ENCODE measurements around the gene LAMTOR1.
A peak's percentile ranks its signal among the peaks of the same experiment; 100 is the strongest.

DNA sequence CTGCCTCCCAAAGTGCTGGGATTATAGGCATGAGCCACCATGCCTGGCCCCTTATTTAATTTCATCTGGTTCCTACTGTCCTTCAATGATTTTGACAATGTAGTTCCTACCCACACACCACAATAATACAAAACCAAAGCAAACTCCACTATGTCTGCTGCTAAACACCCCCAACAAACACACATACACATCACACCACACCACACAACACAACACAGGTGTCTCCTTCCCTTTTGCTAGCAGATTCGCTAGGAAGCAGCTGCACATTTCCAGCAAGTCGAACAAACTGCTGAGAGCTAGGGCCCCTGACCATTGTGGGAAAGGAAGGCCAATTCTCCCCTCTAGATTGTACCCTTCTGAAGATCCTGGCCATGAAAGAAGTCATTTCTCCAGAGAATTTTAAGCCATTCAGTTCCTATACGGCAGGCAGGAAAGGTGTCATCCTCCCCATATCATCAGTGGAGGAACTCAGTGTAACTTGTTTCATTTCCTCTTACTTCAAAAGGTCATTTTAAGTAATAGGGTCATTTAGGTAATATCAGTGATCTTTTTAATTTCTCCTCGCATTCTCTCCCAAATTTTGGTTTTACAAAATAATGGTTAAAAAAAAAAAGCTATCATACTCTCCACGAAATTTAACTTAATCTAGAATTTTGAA is 41.2 kb downstream of the LAMTOR1 start:
- TF ChIP-seq, protein P1, sequence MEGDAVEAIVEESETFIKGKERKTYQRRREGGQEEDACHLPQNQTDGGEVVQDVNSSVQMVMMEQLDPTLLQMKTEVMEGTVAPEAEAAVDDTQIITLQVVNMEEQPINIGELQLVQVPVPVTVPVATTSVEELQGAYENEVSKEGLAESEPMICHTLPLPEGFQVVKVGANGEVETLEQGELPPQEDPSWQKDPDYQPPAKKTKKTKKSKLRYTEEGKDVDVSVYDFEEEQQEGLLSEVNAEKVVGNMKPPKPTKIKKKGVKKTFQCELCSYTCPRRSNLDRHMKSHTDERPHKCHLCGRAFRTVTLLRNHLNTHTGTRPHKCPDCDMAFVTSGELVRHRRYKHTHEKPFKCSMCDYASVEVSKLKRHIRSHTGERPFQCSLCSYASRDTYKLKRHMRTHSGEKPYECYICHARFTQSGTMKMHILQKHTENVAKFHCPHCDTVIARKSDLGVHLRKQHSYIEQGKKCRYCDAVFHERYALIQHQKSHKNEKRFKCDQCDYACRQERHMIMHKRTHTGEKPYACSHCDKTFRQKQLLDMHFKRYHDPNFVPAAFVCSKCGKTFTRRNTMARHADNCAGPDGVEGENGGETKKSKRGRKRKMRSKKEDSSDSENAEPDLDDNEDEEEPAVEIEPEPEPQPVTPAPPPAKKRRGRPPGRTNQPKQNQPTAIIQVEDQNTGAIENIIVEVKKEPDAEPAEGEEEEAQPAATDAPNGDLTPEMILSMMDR (IDR thresholded peaks at IDR 0.05 in 2 of 3, conservative IDR thresholded peaks at IDR 0.05 in 1 of 3; ENCODE audit: control insufficient read depth in 2 of 3, extremely low read depth in 1 of 3, insufficient read depth in 1 of 3, low read depth in 3 of 3, low read length in 3 of 3), result no peak
- no peak for TF ChIP-seq NR2C2 (IDR thresholded peaks at IDR 0.05; ENCODE audit: borderline replicate concordance, control insufficient read depth, insufficient read length, low read depth)
- no peak for TF ChIP-seq EGR1 (IDR thresholded peaks at IDR 0.05; ENCODE audit: borderline replicate concordance in 1 of 2, low read depth in 2 of 2, low read length in 2 of 2)
- TF ChIP-seq CBX3 (IDR thresholded peaks at IDR 0.05; ENCODE audit: borderline replicate concordance, low read depth), result no peak
- no peak for TF ChIP-seq CHD4 (IDR thresholded peaks at IDR 0.05)
- no peak for TF ChIP-seq POLR2AphosphoS5 (IDR thresholded peaks at IDR 0.05; ENCODE audit: low read length)
- TF ChIP-seq TBL1XR1 (IDR thresholded peaks at IDR 0.05; ENCODE audit: low read depth, low read length), result no peak
- TF ChIP-seq CREB1 (IDR thresholded peaks at IDR 0.05; ENCODE audit: low read depth), result 0 out of 2 replicates have a peak, but pooled peaks have one; percentile 18
- TF ChIP-seq EZH2 (IDR thresholded peaks at IDR 0.05; ENCODE audit: borderline replicate concordance, control insufficient read depth, low read depth, low read length), result no peak
- no peak for TF ChIP-seq GABPA (IDR thresholded peaks at IDR 0.05; ENCODE audit: low read depth)
- TF ChIP-seq ASH2L (IDR thresholded peaks at IDR 0.05; ENCODE audit: borderline replicate concordance, low read depth), result no peak
- TF ChIP-seq POLR2A (IDR thresholded peaks at IDR 0.05; ENCODE audit: low read depth, low read length), result no peak
- no peak for TF ChIP-seq CREM (IDR thresholded peaks at IDR 0.05; ENCODE audit: low read depth)
- no peak for TF ChIP-seq CBFB (IDR thresholded peaks at IDR 0.05; ENCODE audit: low read depth)
